ENCODE data around the gene CYP2E1.

GRCh38 chr10:133530506-133530905 lies 3.3 kb downstream of the CYP2E1 start:
- TF ChIP-seq CTCF (conservative IDR thresholded peaks at IDR 0.05) (no peak), ZFX (IDR thresholded peaks at IDR 0.05) (no peak)

Measured in C4-2B (cell line).